HG03280 (cell line): ENCODE results near the gene FAM53B.

Experiments
- ATAC-seq: cut with Tn5 transposase; IDR thresholded peaks from one replicate; pipeline ENCODE4 v1.9.1; 2021; ENCODE audit warnings: mild to moderate bottlenecking, moderate library complexity; ENCODE audit not compliant: unreplicated experiment

The FAM53B gene

DNA sequence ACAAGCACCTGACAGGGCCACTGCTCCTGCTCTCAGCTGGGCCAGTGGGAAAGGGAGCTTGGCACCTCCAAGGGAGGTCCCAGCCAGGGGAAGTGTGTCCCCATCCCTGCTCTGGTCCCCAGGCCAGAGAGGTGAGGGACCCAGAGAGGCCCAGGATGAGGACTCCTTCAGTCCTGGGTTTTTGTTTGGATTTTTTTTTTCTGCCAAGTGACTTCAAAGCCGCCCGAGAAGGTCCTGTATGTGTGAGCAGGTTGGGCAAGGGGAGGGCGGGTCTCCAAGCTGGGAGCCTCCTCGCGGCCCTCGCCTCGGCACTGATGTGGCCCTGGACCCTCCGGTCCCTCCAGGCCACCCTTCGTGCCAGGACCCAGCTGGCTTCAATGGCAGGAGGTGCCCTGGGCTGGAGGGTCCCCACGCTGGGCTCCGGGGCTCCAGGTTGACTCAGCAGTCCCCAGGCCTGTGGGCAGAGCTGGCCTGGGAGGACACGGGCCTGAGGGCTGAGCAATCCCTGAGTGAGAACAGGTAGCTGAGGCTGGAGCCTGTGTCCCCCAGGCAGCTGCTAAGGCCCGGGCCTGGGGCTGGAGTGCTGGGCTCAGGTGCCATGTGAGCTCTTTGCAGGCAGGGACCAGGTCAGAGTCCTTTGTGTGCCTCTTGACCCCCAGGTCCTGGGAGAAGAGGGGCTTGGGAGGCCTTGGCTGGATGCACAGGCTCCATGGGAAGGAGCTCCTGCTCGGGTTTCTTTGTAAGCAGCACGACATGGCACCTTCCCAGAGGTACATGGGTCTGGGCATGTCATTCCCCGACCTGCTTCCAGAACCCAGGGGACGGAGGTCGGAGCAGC lies 140.6 kb downstream of the FAM53B start:
- no peak for ATAC-seq

DNA sequence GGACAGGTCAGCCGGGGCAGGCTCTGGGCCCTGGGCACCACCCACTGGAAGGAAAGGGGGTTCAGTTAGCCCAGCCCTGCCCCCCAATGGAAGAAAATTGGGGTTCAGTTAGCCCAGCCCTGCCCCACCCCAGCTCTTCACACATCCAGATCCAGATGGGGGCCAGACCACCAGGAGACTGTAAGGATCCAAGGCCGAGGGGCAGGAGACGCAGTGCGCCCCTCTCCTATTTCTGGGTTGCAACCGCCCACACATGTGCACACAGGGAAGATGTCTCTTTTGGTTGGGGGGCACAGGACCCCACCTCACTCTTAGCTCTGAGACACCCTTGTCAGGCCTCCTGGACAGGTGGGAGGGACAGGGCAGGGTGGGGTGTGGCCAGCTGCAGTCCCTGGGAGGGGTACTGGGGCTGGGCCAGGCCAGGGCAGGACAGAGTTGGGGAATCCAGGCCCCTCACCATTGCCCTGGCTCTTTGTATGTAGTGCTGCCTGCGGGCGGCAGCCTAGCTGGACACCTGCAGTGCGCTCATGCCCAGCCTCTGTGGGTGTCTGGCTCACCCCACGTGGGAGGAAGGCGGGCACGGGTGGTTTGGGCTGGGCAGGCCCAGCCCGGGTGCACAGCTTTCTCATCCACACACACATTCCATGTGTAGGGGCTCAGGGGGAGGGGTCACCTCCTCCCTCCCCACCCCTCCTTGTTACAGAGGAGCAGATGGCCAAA lies 141.4 kb downstream of the FAM53B start:
- ATAC-seq: no peak

DNA sequence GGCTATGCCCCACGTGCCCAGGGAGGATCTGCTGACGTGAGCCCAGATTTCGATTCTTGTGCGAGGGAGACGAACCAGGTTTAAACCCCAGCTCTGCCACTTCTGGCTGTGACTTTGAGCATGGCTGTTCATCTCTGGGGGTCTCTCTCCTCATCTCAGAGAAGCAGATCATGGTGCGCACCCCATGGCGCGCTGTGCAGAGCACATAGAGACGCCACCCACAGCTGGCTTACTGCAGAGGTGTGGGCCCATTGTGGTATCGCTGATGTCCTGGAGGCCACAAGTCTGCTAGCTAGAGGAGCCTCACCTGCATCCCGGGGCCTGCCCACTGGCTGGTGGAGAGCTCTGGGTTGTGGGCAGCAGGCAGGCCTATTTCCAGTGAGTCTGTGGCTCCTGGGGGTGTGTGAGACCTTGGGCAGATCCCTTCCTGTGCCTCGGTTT lies 142.0 kb downstream of the FAM53B start:
- ATAC-seq: no peak

DNA sequence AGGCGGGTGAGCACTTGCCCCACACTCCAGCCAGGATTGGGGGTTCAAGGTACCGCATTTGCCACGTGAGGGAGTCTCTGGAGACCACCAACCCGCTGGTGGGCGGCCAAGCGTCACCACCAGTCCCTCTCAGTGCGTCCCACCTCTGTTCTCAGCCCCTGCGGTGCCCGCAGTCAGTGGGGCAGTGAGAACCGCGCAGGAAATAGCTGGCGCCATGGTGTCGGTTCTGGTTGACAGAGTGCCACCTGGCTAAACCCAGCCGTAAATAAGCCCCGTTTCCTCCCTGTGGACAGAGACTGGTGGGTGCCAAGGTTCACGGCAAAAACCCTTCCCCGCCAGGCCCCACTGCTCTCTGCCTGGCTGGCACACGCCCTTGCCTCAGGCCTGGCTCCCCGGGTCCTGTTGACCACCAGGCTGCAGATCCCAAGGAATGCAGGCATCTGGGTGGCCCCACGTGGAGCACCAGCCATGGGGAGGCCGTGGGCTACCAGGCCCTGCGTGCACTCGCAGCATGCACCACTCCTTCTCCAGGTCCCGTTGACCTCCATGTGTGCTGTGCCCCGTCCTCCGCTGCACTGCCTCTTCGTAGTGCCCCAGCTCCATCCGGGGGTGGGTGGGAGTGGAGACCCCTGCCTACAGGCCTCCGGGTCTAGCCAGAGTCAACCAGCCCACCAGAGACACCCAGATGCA lies 142.6 kb downstream of the FAM53B start:
- ATAC-seq: no peak

DNA sequence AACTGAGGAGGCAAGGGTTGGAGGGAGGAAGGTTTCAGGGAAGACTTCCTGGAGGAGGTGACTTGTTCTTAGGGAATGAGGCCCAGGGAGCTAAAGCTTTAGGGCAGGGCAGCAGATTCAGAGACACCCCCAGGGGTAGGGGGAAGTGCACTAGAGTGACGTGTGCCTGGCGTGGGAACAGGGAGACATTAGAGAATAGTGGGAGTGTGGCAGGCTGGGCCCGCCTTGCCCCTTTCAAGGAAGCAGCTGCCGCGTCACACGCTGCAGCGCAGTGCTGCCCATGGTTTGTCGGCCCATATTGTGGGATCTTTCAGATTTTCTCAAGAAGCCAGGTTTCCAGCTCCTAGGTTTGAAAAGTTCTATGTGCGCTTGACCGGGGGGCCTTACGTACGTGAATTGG lies 143.2 kb downstream of the FAM53B start:
- no peak for ATAC-seq

DNA sequence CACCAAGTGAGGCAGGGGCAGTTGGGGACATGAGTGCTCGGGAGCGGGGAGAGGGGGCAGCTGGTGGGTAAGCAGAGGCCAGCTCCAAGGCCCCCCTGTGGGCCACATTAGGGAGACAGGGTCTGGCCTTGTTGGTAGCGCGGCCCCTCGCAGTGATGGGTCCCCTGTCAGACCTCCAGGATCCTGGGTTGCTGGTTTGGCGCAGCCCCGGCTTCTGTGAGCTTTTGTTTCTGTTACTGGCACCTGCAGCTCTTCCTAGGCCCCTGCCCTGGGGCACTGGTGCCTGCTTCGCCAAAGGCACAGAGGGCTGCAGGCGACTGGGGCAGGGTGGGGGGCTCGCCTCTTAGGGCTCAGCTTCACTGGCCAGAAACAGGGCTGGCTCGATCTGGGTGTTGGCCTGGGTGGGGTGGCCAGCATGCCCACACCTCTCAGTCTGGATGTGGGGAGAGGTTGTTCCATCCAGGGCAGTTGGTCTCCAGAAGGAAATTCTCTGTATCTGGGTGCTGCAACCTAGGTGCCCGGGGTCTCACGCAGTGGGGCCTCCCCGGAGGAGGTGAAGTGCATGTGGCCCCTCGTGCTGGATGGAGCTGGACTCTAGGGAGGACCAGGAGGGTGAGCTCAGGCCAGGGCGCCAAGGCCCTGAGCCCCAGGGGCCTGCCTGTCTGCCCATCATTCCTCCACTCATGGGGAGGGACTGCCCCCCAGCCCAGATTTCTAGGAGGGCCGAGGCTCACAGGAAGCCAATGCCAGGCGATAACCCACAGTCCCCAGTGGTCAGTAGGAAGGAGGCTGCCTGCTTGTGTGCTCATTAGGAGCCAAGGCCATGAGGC lies 143.9 kb downstream of the FAM53B start:
- ATAC-seq: no peak

DNA sequence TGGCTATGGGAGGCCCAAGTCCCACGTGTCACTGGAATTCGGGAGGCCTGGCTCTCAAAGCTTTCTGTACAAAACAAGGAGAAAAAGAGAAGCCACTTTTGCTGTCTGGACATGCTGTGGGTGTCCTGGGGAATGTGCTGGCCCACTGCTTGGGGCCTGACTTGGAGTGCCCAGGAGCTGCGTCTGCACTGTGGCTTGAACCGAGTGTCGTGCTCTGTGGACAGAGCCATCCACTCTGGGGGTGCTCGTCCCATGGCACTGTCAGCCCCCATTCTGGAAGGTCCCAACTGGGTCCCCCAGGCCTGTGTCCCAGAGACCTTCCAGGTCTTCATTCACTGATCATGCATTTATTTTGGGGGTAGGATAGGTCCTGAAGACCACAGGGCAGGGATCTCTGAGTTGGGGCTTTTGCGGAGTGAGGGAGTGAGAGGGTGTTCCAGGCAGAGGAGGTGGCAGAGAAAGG lies 144.6 kb downstream of the FAM53B start:
- no peak for ATAC-seq

DNA sequence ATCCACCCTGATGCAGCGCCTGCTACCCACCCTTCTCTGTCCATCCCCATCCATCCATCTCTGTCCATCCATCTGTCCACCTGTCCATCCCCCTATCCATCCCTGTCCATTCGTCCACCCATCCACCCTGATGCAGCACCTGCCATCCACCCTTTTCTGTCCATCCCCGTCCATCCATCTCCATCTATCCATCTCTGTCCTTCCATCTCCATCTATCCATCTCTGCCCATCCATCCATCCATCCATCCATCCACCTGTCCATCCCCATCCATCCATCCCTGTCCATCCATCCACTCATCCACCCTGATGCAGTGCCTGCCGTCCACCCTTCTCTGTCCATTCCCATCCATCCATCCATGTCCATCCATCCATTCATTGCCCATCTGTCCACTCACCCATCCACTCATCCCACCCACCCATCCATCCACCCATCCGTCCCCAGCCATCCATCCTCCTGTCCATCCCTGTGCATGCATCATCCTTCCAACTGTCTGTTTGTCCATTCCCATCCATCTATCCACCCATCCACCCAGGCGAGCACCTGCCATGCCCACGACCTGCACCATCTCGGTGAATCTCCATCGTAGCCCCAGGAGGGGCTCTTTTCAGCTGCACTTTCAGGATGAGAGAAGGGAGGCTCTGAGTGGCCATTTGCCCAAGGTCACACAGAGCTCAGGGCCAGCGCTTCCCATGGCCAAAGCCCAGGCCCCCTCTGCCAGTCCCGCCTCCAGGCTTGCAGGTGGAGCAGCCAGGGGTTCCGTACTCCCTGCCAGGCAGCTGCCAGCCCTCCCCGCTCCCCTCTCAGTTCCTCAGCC lies 145.2 kb downstream of the FAM53B start:
- ATAC-seq: no peak

DNA sequence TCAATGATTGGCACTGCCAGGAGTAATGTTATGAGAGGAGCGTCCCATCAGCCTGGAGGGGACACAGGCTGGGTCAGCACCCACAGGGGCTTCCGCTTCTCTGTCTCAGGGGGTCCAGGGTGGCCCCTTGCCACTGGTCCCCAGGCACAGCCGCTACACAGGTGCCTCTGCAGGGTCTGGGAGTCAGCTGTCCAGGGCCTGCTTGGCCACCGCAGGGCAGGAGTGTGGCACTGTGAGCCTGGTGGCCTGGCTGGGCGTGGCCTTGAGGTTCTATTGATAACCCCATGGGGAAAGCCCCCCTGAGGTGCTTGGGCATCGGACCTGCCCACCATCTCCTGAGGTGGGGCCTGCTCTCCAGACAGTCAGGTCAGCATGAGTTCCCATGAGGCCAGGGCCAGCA lies 146.0 kb downstream of the FAM53B start:
- ATAC-seq: no peak

DNA sequence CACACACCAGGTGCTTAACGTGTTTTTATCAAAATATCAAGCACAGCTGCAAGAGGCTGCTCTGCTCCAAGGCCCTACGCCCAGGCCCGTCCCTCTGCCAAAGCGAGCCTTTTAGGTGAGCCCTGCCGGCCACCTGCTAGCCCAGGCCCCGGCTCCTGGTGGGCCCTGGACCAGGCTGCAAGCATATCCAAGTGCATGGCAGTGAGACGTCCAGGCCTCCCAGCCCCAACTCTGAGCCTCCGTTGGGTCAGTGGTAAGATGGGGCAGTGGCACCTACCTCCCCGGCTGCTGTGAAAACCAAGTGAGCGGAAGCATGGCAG lies 146.4 kb downstream of the FAM53B start:
- ATAC-seq: no peak

DNA sequence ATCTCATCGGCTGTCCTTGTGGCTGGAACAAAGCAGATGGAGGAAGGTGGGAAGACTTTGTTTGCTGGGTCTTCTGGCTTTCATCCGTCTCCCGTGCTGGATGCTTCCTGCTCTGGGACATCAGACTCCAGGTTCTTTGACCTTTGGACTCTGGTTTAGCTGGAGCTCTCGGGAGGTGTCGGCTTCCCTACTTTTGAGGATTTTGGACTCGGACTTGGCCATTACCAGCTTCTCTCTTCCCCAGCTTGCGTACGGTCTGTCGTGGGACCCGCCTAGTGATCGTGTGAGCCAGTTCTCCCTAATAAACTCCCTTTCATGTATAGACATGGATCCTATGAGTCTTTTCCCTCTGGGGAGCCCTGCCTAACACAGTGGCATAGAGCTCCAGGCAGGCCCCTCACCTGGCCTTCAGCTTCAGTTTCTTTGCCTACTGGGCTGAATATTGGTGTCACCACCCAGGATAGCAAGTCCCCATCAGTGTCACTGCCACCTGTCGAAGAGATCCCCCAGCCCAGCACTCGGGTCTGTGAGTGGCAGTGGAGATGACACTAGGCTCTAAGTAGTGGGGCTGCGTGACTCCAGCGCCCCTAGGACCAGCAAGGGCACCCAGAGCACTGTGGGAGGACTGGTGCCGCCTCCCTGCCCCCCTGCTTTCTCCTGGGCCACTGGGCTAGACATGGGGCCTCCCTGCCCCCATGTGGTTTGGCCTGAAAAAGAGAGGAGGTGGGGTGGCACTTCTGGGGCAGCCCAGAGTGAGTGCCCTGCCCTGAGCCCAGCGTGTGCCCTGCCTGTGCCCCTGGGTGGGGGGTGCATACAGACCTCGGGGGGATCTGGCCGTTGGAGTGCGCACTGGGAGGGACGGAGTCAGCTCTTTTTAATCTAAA lies 147.0 kb downstream of the FAM53B start:
- no peak for ATAC-seq

DNA sequence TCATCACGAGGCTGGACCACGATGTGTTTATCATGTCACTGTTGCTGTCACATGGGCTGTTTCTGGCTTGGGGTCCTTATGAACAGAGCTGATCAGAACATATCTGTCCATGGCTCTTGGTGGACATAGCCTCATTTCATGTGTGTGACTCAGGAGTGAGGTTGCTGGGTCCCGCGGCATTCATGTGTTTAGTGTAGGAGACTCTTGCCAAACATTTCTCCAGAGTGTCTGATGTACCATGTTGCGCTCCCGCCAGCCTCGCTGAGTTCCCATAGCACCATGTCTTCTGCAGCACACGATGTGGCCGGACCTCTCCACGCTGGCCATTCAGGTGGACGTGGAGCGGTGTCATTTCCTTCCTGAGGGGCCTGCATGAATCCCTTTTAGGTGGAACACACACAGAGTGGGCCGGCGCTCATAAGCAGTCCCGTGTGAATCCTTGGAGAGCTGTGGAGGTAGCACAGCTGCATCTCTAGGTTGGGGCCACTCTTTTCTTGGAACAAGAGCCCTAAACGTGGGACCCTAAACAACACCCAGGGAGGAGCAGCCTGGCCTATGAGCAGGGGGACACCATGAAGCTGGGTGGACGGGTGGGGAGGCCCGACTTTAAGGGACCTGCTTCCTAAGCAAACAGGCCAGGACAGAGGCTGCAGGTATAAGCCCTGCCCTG lies 147.9 kb downstream of the FAM53B start:
- ATAC-seq: no peak

DNA sequence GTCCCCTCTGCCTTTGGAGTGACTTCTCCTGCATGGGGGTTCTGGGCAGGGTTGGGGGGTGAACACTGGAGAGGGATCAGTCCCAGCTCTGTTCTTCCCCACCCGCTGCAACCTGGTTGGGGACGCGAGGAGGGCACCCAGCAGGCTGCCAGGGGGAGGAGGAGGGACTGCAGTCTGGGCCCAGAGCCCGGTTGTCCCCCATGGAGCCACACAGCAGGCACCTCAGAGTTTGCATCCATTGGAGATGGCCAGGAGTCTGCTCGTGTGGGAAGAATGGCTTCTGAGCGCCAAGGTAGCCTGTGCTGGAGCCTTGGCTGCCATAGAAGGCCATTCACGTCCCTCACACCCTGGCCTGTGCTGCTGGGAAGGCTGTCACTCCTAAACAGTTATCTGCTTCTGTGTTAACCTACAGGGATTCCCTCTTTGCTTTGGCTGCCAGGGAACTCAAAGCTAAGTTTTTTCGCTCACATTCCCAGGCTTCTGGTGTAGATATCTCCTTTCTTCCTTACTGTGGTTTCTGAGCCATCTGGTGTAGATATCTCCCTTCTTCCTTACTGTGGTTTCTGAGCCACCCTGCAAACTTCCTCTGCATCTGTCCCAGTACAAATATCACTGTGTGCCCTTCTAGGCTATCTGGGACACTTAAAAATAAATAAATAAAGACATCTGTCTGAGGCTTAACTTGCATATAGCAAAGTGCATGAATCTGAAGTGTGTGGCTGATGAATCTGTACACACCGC lies 148.9 kb downstream of the FAM53B start:
- no peak for ATAC-seq

DNA sequence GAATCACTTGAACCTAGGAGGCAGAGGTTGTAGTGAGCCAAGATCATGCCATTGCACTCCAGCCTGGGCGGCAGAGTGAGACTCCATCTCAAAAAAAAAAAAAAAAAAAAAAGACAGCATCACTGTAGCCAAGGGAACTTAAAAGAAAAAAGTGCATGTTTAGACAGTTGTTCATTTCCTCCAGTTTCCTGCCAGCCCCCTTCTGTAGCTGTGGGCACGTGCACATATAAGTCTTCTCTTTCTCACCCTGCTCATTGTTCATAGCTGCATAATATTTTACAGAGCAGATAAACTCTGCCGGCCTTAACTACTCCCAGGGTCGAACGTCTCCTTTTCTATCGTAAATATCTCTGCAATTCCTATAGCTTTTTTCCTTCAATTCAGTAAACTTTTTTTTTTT lies 149.9 kb downstream of the FAM53B start:
- ATAC-seq: no peak

DNA sequence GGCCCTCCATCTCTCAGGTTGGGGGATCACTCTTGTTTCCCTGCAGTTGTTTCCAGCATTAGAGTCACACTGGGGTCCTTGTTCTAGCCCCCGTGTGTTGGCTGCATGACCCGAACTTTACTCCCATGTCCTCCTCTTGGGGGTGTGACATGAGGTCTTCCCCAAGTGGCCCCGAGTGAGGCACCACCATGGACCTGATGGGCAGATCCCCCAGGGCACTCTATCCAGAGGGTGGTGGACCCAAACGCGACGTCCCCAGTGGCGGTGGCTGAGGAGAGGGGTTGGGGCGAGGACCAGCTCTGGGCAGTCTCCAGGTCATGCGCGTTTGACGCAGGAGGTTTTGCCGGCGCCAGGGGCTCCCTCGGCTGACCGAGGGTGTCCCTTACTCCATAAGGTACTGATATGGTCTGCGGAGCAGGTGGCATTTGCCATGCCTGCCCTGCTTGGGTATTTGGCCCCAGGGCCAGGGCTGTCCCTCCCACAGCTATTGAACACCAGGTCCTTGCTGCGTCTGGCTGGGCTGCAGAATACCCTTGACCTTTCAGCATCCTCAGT lies 150.7 kb downstream of the FAM53B start:
- no peak for ATAC-seq

DNA sequence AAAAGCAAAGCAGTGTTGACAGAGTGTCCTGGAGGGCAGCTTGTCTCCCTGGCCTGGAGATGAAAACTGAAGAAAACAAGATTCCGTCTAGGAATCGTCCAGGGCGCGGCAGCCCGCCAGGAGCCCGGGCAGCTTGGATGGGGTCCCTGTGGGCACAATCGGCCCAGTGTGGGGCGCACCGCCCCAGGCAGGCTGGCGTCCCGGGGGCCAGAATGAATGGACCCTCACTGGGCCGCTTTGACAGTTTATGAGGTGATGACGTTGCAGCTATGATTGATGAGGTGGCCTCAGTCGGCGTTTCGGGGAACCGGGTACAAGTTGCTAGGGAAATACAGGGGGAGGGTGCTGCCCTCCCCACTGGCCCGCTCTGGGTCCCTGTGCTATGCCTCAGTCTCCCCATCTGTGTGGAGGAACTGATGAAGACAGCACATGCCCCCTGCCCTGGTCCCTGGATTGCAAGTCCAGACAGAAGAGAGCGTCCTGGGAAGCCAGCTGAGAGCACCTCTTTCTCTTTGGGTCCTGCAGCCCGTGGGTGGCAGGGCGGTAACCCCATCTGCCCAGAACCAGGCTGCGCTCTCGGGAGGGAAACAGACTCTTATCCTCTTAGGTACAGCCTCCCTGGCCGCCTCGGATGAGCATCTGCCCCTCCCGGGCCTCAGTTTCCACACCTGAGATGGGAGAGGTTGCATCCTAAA lies 151.3 kb downstream of the FAM53B start:
- ATAC-seq: no peak

DNA sequence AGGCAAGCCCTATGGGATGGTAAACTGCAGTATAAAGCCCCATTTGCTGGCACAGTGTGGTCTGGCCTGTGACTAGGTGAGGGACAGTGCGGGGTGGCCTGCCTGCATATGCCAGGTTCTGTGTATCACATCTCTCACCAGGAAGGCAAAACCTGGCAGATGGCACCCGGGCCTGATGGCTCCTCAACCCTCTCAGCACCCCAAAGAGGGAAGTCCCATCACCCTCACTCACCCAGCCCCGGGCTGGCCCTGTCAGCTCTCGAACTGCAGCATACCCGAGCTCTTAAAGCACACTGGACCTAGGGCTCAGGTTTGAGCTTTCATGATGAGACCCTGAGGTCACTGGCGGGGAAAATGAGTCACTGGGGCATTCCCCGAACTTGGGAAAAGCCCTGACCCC lies 152.1 kb downstream of the FAM53B start:
- ATAC-seq: no peak
